Type B pancreatic cell (in vitro differentiated cells): ENCODE results near the gene SFRP5. TPM values are rescaled to one million over a fixed set of nuclear protein-coding genes. Genes with fewer than 3 reads are reported as not detected.

ENCODE experiments used
- DNase-seq: peaks from one replicate; pipeline ENCODE4 v3.0.0; 2021; ENCODE audit warnings: mixed read lengths; ENCODE audit not compliant: unreplicated experiment; ENCODE audit errors: extremely low spot score
- H3K27ac Mint-ChIP-seq: 2 replicates; pipeline ENCODE4 v1.8.0; 2021; ENCODE audit warnings: mild to moderate bottlenecking, mixed read lengths
- H3K27me3 Mint-ChIP-seq: 2 replicates; pipeline ENCODE4 v1.8.0; 2021; ENCODE audit warnings: mixed read lengths
- H3K36me3 Mint-ChIP-seq: 2 replicates; pipeline ENCODE4 v1.8.0; 2021; ENCODE audit warnings: mixed read lengths
- H3K4me1 Mint-ChIP-seq: one replicate; pipeline ENCODE4 v1.8.0; 2021; ENCODE audit warnings: mixed read lengths; ENCODE audit not compliant: unreplicated experiment
- H3K4me3 Mint-ChIP-seq: 2 replicates; pipeline ENCODE4 v1.8.0; 2021; ENCODE audit warnings: mild to moderate bottlenecking, mixed read lengths
- H3K9me3 Mint-ChIP-seq: 2 replicates; pipeline ENCODE4 v1.8.0; 2021; ENCODE audit warnings: mixed read lengths
- total RNA-seq: library from RNA; stranded (reverse); gene quantifications from 2 replicates; pipeline ENCODE4 v1.2.1, GENCODE V29; 2021; ENCODE audit warnings: low replicate concordance
- TF ChIP-seq, protein P1 (sequence below): fragments of 200-600 bp; sonication (generic); conservative IDR thresholded peaks from 2 replicates; pipeline ENCODE4 v1.5.0; 2021; ENCODE audit warnings: antibody characterized with exemption, mild to moderate bottlenecking

Gene SFRP5
- total RNA-seq, 1 donor from 2014 or later = 5.7 TPM

- peaks cover 41% of the 10 kb centered on the region for H3K27me3 Mint-ChIP-seq
Observed at GRCh38 chr10:97766106-97766810, 5.5 kb downstream of the SFRP5 start.

DNA sequence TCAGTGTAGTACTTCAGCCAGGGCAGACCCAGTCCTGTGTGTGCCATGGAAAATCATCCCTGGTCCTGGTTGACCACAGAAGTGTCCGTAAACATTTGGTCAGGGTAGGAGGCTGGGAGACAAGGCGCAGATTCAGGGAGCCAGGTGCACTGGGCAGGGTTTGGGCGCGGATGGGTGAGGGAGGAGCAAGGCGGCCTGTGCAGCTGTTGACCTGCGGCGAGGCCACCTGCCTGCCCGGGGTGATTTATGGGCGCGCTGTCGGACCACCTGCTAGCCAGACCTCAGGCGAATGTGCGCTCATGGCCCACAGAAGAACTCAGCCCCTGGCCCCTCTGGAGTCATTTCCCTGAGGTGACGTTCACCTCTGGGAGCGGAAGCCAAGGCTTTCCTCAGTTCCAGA is 6.6 kb downstream of the SFRP5 start:
- Mint-ChIP-seq H3K27ac (no peak overlapping the region), H3K4me3 (no peak overlapping the region), H3K9me3 (no peaks in the 10 kb centered on the region), H3K4me1 (peaks cover 7% of the 10 kb centered on the region), H3K36me3 (peaks cover 12% of the 10 kb centered on the region), H3K27me3 (peaks cover 30% of the 10 kb centered on the region)
- TF ChIP-seq, protein P1, sequence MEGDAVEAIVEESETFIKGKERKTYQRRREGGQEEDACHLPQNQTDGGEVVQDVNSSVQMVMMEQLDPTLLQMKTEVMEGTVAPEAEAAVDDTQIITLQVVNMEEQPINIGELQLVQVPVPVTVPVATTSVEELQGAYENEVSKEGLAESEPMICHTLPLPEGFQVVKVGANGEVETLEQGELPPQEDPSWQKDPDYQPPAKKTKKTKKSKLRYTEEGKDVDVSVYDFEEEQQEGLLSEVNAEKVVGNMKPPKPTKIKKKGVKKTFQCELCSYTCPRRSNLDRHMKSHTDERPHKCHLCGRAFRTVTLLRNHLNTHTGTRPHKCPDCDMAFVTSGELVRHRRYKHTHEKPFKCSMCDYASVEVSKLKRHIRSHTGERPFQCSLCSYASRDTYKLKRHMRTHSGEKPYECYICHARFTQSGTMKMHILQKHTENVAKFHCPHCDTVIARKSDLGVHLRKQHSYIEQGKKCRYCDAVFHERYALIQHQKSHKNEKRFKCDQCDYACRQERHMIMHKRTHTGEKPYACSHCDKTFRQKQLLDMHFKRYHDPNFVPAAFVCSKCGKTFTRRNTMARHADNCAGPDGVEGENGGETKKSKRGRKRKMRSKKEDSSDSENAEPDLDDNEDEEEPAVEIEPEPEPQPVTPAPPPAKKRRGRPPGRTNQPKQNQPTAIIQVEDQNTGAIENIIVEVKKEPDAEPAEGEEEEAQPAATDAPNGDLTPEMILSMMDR = no peak
- no peak for DNase-seq

More at GRCh38 chr10:97766106-97766810, 5.5 kb downstream of the SFRP5 start:
- Mint-ChIP-seq H3K4me1 (peaks cover 7% of the 10 kb centered on the region), H3K27ac (no peak overlapping the region), H3K36me3 (peaks cover 12% of the 10 kb centered on the region), H3K4me3 (no peak overlapping the region), H3K9me3 (no peaks in the 10 kb centered on the region)
- DNase-seq = no peak
- TF ChIP-seq, protein P1 = no peak

GRCh38 chr10:97764519-97764931 is 7.3 kb downstream of the SFRP5 start:
- TF ChIP-seq, protein P1 = no peak
- DNase-seq = no peak
- Mint-ChIP-seq H3K4me3 (no peak overlapping the region), H3K4me1 (peaks cover 7% of the 10 kb centered on the region), H3K36me3 (peaks cover 13% of the 10 kb centered on the region), H3K9me3 (no peaks in the 10 kb centered on the region), H3K27ac (peak overlapping the region; percentile 33), H3K27me3 (peaks cover 23% of the 10 kb centered on the region)

DNA sequence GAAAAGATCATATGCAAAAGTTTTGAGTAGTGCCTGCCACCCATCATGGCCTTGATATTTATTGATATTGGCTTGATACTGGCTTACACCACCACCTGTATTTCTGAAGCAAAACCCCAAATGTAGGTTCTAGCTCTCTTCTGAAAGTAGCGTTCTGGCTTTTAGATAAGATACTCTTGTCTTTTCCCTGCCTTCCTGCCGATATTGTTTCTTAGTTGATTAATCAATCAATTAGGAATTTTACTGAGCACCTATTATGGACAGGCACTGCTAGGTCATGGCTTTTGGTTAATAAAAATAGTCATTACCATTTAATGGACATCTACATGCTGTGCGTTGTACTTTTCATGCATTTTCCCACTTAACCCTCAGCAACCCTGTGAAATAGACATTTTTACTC is 7.9 kb downstream of the SFRP5 start:
- DNase-seq = no peak
- H3K36me3 Mint-ChIP-seq = peaks cover 16% of the 10 kb centered on the region
- no peak overlapping the region for H3K4me3 Mint-ChIP-seq
- H3K27me3 Mint-ChIP-seq = peaks cover 17% of the 10 kb centered on the region
- TF ChIP-seq, protein P1 = no peak
- peaks cover 7% of the 10 kb centered on the region for H3K4me1 Mint-ChIP-seq
- no peaks in the 10 kb centered on the region for H3K9me3 Mint-ChIP-seq
- no peak overlapping the region for H3K27ac Mint-ChIP-seq

GRCh38 chr10:97763411-97763810 is 8.4 kb downstream of the SFRP5 start:
- DNase-seq = no peak
- Mint-ChIP-seq H3K4me3 (no peak overlapping the region), H3K4me1 (peaks cover 7% of the 10 kb centered on the region), H3K36me3 (peaks cover 16% of the 10 kb centered on the region), H3K9me3 (no peaks in the 10 kb centered on the region), H3K27ac (no peak overlapping the region), H3K27me3 (peaks cover 12% of the 10 kb centered on the region)
- TF ChIP-seq, protein P1 = no peak
